ENCODE results near the gene ZNF311. TPM values are rescaled to one million over a fixed set of nuclear protein-coding genes. Genes with fewer than 3 reads are reported as not detected.

The ZNF311 gene
- total and polyA plus RNA-seq, 9 of the 15 experiments (the other 6 are each of a cell fraction or from before 2014, with no cell fraction given) = 5.1 to 10.0 (median 7.5) TPM

DNA sequence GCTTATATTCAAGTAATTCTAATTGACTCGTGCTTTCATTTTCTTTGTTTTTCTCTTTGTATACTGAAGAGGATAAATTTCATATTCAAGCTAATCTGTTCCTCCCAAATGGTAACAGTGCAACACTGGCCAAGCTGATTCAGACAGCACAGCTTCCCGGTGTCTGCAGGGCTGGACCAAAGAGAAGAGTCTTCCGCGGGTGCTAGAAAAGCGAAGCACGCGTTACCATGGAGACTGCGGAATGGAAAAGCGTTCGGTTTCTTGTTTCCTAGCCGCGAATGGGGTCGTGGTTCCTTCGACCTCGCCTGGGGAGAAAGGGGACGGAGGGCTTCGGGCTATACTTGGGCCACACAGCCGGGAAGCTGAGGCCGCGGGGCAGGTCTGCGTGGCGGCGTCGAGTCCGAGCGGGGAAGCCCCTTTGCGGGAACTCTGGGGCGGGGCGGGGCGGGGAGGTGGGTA lies 6.2 kb upstream of the ZNF311 start (continued):
- TF ChIP-seq, protein P1, sequence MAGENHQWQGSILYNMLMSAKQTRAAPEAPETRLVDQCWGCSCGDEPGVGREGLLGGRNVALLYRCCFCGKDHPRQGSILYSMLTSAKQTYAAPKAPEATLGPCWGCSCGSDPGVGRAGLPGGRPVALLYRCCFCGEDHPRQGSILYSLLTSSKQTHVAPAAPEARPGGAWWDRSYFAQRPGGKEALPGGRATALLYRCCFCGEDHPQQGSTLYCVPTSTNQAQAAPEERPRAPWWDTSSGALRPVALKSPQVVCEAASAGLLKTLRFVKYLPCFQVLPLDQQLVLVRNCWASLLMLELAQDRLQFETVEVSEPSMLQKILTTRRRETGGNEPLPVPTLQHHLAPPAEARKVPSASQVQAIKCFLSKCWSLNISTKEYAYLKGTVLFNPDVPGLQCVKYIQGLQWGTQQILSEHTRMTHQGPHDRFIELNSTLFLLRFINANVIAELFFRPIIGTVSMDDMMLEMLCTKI (IDR thresholded peaks at IDR 0.05; ENCODE audit: partially characterized antibody) = no peak
- TF ChIP-seq BCOR (IDR thresholded peaks at IDR 0.05) (no peak), ASH1L (IDR thresholded peaks at IDR 0.05; ENCODE audit: borderline replicate concordance, low read depth, partially characterized antibody) (no peak), BMI1 (IDR thresholded peaks at IDR 0.05; ENCODE audit: low read length) (0 out of 2 replicates have a peak, but pooled peaks have one; percentile 18), RBFOX2 (IDR thresholded peaks at IDR 0.05; ENCODE audit: low read depth, low read length) (0 out of 2 replicates have a peak, but pooled peaks have one; percentile 27), GABPA (tag; conservative IDR thresholded peaks at IDR 0.05; ENCODE audit: low read depth) (0 out of 2 replicates have a peak, but pooled peaks have one; percentile 28), FOXK2 (conservative IDR thresholded peaks at IDR 0.05 in 1 of 2, IDR thresholded peaks at IDR 0.05 in 1 of 2; ENCODE audit: low read depth in 2 of 2) (peak in 1 of 2 experiments; percentile 66; a peak in 2 of 4 replicates), NFIX (CRISPR knock-in tag; IDR thresholded peaks at IDR 0.05; ENCODE audit: low read depth) (no peak), ZSCAN29 (IDR thresholded peaks at IDR 0.05) (no peak), TEAD2 (tag; IDR thresholded peaks at IDR 0.05) (no peak), POLR3A (IDR thresholded peaks at IDR 0.05; ENCODE audit: borderline replicate concordance, extremely low read depth, insufficient read depth, insufficient read length) (no peak), NR2C1 (IDR thresholded peaks at IDR 0.05) (no peak), NR2C1 (tag; IDR thresholded peaks at IDR 0.05) (no peak)
- TF ChIP-seq, protein P2, sequence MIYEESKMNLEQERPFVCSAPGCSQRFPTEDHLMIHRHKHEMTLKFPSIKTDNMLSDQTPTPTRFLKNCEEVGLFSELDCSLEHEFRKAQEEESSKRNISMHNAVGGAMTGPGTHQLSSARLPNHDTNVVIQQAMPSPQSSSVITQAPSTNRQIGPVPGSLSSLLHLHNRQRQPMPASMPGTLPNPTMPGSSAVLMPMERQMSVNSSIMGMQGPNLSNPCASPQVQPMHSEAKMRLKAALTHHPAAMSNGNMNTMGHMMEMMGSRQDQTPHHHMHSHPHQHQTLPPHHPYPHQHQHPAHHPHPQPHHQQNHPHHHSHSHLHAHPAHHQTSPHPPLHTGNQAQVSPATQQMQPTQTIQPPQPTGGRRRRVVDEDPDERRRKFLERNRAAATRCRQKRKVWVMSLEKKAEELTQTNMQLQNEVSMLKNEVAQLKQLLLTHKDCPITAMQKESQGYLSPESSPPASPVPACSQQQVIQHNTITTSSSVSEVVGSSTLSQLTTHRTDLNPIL (CRISPR knock-in tag; IDR thresholded peaks at IDR 0.05) = no peak
- TF ChIP-seq, protein P3, sequence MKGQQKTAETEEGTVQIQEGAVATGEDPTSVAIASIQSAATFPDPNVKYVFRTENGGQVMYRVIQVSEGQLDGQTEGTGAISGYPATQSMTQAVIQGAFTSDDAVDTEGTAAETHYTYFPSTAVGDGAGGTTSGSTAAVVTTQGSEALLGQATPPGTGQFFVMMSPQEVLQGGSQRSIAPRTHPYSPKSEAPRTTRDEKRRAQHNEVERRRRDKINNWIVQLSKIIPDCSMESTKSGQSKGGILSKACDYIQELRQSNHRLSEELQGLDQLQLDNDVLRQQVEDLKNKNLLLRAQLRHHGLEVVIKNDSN (CRISPR knock-in tag; IDR thresholded peaks at IDR 0.05) = no peak
- TF ChIP-seq, protein P4, sequence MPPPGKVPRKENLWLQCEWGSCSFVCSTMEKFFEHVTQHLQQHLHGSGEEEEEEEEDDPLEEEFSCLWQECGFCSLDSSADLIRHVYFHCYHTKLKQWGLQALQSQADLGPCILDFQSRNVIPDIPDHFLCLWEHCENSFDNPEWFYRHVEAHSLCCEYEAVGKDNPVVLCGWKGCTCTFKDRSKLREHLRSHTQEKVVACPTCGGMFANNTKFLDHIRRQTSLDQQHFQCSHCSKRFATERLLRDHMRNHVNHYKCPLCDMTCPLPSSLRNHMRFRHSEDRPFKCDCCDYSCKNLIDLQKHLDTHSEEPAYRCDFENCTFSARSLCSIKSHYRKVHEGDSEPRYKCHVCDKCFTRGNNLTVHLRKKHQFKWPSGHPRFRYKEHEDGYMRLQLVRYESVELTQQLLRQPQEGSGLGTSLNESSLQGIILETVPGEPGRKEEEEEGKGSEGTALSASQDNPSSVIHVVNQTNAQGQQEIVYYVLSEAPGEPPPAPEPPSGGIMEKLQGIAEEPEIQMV (tag; conservative IDR thresholded peaks at IDR 0.05; ENCODE audit: low read depth) = no peak
- TF ChIP-seq, protein P5, sequence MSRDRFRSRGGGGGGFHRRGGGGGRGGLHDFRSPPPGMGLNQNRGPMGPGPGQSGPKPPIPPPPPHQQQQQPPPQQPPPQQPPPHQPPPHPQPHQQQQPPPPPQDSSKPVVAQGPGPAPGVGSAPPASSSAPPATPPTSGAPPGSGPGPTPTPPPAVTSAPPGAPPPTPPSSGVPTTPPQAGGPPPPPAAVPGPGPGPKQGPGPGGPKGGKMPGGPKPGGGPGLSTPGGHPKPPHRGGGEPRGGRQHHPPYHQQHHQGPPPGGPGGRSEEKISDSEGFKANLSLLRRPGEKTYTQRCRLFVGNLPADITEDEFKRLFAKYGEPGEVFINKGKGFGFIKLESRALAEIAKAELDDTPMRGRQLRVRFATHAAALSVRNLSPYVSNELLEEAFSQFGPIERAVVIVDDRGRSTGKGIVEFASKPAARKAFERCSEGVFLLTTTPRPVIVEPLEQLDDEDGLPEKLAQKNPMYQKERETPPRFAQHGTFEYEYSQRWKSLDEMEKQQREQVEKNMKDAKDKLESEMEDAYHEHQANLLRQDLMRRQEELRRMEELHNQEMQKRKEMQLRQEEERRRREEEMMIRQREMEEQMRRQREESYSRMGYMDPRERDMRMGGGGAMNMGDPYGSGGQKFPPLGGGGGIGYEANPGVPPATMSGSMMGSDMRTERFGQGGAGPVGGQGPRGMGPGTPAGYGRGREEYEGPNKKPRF (IDR thresholded peaks at IDR 0.05; ENCODE audit: low read depth, low read length) = no peak
- TF ChIP-seq, protein P6, sequence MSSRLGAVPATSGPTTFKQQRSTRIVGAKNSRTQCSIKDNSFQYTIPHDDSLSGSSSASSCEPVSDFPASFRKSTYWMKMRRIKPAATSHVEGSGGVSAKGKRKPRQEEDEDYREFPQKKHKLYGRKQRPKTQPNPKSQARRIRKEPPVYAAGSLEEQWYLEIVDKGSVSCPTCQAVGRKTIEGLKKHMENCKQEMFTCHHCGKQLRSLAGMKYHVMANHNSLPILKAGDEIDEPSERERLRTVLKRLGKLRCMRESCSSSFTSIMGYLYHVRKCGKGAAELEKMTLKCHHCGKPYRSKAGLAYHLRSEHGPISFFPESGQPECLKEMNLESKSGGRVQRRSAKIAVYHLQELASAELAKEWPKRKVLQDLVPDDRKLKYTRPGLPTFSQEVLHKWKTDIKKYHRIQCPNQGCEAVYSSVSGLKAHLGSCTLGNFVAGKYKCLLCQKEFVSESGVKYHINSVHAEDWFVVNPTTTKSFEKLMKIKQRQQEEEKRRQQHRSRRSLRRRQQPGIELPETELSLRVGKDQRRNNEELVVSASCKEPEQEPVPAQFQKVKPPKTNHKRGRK (tag; IDR thresholded peaks at IDR 0.05) = no peak
